GM18498 (cell line): Measurements from ENCODE around the gene PRODH2.

Experiments used
- ATAC-seq: cut with Tn5 transposase; IDR thresholded peaks from one replicate; pipeline ENCODE4 v1.9.1; 2021; ENCODE audit warnings: mild to moderate bottlenecking, moderate library complexity; ENCODE audit not compliant: unreplicated experiment

PRODH2 gene

GRCh38 chr19:35812220-35813042 is at the start of gene PRODH2:
Gene PRODH2, minus strand, starts transcription at chr19:35812845. Its CDS starts 40 bp downstream, at chr19:35812805.
- ATAC-seq: no peak

DNA sequence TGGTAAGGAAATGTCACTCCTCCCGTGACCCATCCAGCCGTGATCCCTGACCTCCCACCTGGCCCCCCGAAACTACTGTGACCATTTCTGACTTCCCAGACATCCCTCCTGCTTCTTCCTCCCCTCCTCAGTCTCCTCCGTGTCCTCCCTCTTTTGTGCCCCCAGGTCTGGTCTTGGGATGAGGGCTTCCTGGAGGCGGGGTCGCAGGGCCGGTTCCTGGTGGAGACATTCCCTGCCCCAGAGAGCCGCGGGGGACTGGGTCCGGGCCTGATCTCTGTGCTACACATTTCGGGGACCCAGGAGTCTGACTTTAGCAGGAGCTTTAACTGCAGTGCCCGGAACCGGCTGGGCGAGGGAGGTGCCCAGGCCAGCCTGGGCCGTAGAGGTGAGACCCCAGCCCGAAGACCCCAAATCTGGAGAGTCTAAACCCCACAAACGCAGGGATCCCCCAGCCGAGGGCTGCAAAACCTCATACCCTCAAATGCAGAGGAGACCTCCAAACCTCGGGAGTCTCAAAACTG is 49.1 kb upstream of the PRODH2 start:
- no peak for ATAC-seq

DNA sequence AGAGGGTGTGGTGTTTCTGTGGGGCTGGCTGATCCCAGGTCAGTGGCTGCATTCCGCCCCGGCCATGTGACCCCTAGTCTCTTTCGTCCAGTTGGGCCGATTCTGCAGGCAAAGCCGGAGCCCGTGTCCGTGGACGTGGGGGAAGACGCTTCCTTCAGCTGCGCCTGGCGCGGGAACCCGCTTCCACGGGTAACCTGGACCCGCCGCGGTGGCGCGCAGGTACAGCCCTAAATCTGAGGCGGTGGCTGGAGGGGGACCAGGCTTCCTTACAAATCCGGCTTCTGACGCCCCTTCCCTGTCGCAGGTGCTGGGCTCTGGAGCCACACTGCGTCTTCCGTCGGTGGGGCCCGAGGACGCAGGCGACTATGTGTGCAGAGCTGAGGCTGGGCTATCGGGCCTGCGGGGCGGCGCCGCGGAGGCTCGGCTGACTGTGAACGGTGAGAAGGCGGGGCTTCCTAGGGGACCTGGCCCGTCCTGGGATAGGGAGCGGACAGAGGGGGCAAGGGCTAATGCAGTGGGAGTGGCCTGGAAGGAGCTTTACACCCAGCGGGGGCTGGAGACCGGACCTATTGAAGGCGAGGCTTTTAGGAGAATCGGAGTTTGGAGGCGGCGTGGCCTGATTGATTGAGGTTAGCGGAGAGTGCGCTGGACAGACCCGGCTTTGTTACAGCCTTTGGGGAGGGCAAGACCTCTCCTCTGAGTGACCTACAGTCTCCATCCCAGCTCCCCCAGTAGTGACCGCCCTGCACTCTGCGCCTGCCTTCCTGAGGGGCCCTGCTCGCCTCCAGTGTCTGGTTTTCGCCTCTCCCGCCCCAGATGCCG is 48.4 kb upstream of the PRODH2 start:
- ATAC-seq: no peak

- ATAC-seq: no peak
Measured at GRCh38 chr19:35860436-35860817, 47.8 kb upstream of the PRODH2 start.

DNA sequence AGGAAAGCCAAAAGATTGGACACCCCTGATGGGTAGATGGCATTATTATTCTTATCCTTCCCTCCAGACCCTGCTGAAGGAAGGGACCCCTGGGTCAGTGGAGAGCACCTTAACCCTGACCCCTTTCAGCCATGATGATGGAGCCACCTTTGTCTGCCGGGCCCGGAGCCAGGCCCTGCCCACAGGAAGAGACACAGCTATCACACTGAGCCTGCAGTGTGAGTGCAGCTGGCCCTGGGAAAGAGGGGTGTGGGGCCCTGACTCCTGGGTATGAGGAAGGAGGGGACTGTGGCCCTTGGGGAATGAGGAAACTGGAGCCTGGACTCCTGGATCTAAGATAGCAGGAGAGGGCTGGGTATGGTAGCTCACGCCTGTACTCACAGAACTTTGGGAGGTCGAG is 46.8 kb upstream of the PRODH2 start:
- no peak for ATAC-seq

- no peak for ATAC-seq
Measured at GRCh38 chr19:35858311-35858710, 45.7 kb upstream of the PRODH2 start.

GRCh38 chr19:35856546-35857149 is 44.0 kb upstream of the PRODH2 start, which contains the start of gene KIRREL2:
Gene KIRREL2, plus strand, starts transcription at chr19:35856911. Its CDS starts 209 bp downstream, at chr19:35857120.
- no peak for ATAC-seq

- no peak for ATAC-seq
Measured at GRCh38 chr19:35853038-35853756, 40.6 kb upstream of the PRODH2 start.

DNA sequence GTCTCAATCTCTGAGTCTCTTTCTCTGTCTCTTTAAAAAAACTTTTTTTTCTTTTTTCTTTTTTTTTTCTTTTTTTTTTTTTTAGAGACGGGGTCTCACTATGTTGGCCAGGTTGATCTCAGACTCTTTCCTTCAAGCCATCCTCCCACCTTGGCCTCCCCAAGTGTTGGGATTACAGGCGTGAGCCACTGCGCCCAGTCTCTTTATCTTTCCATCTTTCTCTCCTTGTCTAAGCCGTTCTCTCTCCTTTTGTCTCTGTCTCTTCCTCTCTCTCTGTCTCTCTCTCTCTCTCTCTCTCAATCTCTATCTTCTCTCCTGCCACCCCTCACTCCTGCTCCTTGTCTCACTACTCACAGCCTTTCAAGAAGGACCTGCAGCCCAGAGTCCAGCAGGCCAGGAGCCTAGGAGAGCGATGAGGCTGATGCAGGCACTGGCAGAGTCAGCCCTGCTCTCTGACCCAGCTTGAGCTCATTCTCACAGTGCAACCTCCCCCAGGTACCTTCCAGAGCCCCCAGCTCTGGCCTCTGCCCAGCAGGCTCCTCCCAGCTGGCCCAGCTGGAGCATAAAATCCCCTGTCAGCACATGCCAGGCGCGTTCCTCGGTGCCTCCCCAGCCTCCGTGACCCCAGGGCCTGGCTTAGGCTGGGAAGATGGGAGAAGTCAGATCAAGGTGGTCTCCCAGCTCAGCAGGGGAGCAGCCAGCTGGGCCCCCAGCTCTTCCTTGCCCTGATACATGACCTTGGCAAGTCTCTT is 39.6 kb upstream of the PRODH2 start, which contains the start of gene NPHS1:
TSS of gene NPHS1 (minus strand) at position 476 of the 752 bp plus-strand sequence. CDS start 667 bp downstream, outside the sequence.
- no peak for ATAC-seq

DNA sequence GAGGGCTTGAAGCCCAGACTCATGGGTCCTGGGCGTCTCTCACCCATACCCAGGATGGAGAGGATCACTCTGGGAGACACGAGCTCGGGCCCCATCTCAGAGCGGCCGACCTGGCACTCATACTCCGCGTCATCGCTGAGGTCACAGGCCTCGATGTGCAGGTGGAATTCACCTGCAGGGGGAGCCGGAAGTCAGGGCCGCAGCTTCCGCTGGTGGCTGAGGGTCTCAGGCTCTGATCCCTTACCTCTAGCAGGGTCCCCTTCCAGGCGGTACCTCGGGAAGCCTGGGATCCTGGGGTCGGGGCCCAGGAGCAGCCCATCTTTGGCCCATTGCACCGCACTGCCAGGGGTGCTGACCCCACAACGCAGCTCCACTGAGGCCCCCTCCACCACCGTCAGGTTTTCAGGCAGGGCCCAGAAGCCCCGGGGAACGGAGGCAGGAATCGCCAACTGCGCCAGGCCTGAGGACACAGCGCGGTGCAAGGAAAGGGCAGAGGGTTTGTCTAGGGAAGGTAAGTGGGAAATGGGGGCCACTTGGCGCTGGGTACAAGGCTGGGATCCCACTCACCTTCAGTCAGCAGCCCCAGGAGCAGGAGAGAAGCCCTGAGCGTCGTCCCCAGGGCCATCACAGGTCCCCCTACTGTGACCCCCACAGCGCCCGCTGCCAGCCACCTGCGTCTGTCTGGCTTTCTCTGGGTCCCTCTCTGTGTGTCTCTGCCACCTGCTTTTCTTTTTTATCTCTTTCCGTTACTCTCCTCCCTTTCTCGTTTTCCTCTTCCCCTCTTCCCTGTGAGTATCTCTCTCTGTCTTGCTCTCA is 38.8 kb upstream of the PRODH2 start:
- no peak for ATAC-seq

GRCh38 chr19:35848919-35849505 is 36.4 kb upstream of the PRODH2 start:
- ATAC-seq: no peak

DNA sequence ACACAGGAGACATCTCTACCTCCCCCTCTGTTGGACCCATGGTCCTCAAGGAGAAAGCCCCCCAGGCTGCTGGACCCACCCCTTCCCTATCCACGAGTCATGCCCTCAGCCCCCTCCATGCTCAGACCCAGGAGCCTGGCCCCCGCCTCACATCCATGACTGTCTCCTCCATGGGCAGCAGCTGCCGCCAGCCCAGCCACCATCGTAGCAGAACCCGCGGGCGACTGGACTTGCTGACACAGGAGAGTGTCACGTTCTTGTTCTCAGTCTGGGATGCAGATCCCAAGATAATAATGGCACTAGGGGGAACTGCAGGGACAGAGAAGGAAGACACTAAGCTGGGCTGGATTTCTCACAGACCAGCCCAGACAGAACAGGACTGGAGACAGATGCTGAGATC is 35.8 kb upstream of the PRODH2 start:
- ATAC-seq: no peak

DNA sequence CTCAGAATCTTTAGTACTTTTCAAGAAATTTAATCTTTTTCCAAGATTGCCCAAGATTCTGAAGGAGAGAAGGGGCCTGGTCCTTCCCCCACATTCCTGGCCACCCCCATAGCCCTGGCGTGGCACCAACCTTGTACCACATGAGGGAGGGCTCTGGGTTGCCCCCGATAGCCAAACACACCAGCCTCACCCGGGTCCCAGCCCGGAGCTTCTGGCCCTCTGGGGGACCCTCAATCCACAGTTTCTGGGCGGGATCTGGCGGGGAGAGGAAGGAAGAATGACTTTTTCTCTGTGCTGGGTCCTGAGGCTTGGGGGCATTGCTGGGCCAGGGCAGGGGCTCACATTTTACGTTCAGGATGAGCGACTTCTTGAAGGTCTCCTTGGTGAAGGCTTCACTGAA is 35.3 kb upstream of the PRODH2 start:
- ATAC-seq: no peak

DNA sequence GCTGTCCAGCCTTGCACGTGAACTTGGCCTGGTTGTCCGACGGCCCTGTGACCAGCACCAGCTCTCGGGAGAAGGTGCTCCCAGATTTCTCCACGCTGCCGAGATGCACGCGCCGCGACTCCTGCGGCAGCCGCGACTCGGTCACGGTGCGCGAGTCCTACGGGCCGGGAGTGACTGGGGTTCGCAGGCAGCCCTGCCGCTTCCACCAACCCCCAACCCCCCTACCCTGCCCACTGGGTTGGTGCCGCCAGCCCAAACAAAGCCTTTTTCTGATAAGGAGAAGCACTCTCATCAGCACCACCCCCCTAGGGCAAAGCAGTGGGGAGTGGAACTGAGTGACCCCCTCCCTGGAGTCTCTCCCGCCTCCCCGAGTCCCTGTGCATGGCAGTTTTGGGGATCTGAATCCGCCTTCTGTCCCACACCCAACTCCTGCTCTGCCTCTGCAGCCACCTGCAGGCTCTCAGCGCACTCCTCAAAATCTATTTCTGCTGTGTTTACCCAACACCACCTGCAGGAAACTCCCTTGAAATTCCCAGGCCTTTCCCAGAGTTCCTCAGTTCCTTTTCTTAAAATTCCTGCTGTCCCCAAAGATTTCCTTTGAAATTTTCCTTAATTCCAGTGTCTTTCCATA is 33.5 kb upstream of the PRODH2 start:
- ATAC-seq: no peak

- no peak for ATAC-seq
Measured at GRCh38 chr19:35845215-35846037, 32.8 kb upstream of the PRODH2 start.

DNA sequence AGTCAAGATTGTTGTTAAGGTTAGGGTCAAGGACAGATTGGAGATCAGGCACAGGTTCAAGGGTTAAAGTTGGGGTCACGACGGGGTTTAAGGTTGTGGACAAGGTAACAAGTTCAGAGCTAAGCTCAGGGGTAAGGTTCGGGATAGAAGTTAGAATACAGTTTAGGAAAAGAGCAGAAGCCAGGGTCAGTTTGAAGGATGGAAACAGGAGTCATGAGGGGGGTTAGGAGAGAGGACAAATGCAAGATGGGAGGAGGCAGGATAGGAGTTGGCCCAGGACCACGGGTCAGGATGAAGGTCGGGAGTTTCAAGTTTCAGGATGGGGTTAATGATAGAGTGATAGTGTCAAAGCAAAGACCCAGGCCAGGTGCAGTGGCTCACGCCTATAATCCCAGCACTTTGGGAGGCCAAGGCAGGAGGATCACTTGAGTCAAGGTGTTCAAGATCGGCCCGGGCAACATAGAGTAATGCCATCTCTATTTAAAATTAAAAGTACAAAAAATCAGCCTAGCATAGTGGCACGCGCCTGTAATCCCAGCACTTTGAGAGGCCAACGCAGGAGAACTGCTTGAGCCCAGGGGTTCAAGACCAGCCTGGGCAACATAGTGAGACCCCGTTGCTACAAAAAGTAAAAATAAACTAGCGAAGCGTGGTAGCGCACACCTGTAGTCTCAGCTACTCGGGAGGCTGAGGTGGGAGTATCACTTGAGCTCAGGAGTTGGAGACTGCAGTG is 32.0 kb upstream of the PRODH2 start:
- ATAC-seq: no peak
